Heart left ventricle (tissue), 16 donors: Measurements from ENCODE around the gene ANKRD11. TPM values are rescaled to one million over a fixed set of nuclear protein-coding genes. Genes with fewer than 3 reads are reported as not detected.

Source experiments
- ATAC-seq, 4 donors: fragments of 200-7000 bp; cut with Tn5 transposase; one replicate each; pipeline ENCODE4 v1.9.1; 2020 to 2022; ENCODE audit warnings: moderate library complexity in 4 of 4, mild to moderate bottlenecking in 3 of 4, moderate number of reproducible peaks in 1 of 4
- DNase-seq, 5 donors: peaks; one replicate each; pipeline ENCODE4 v3.0.0-alpha.2; 2020
- H3K27ac ChIP-seq, 12 donors: fragments of 200-600 bp; sonication (generic) in 4 of 12; one replicate each; pipeline versions ENCODE4 v1.5.0 to v1.8.0; 2016 to 2022; ENCODE audit warnings: mild to moderate bottlenecking in 2 of 12
- H3K27me3 ChIP-seq, 9 donors: fragments of 200-600 bp; sonication (generic) in 2 of 9; one replicate each; pipeline versions ENCODE4 v1.5.1 to v1.8.0; 2016 to 2022; ENCODE audit warnings: mild to moderate bottlenecking in 3 of 9
- H3K36me3 ChIP-seq, 9 donors: fragments of 200-600 bp; sonication (generic) in 2 of 9; one replicate each; pipeline versions ENCODE4 v1.5.0 to v1.8.0; 2018 to 2022; ENCODE audit warnings: mild to moderate bottlenecking in 2 of 9
- H3K4me1 ChIP-seq, 12 donors: fragments of 200-600 bp; sonication (generic) in 4 of 12; one replicate each; pipeline versions ENCODE4 v1.5.0 to v1.8.0; 2016 to 2022; ENCODE audit warnings: mild to moderate bottlenecking in 3 of 12
- H3K4me3 ChIP-seq, 12 donors: fragments of 200-600 bp; sonication (generic) in 4 of 12; one replicate each; pipeline versions ENCODE4 v1.5.0 to v1.8.0; 2017 to 2022; ENCODE audit warnings: mild to moderate bottlenecking in 9 of 12, moderate library complexity in 4 of 12
- H3K9me3 ChIP-seq, 12 donors: fragments of 200-600 bp; sonication (generic) in 4 of 12; one replicate each; pipeline versions ENCODE4 v1.5.0 to v1.8.0; 2016 to 2022; ENCODE audit warnings: mild to moderate bottlenecking in 1 of 12
- CTCF ChIP-seq, 12 donors: fragments of 200-600 bp; sonication (generic) in 4 of 12; IDR thresholded peaks; one replicate each; pipeline versions ENCODE4 v1.5.0 to v1.8.0; 2018 to 2022; ENCODE audit warnings: antibody characterized with exemption in 12 of 12, mild to moderate bottlenecking in 5 of 12
- POLR2A ChIP-seq, 2 donors: fragments of 450-650 bp; IDR thresholded peaks; one replicate each; pipeline ENCODE4 v1.6.1; 2017; ENCODE audit warnings: antibody characterized with exemption in 2 of 2, mild to moderate bottlenecking in 2 of 2, moderate library complexity in 2 of 2
- WGBS, 4 donors: extraction: QIAGEN DNeasy Blood & Tissue Kit in 2 of 4; methylation state at CpG; one replicate each; pipeline versions ENCODE4 v1.1.5 to v1.1.7; 2013 to 2018; 5-methylcytosine and 5-hydroxymethylcytosine counted together
- intact Hi-C, 10 donors: fragments of 100-400 bp; cut with DNase I; formaldehyde crosslinking; loops; one replicate each; pipeline versions ENCODE4 v1.11.1 to v1.14.2; 2022
- polyA plus RNA-seq, 2 donors: library from polyadenylated mRNA; stranded (reverse); fragments of 200-250 nt; gene quantifications; one replicate each; pipeline ENCODE4 v1.2.3, GENCODE V29; 2013
- total RNA-seq, 9 donors: library from RNA; depleted of rRNA in 2 of 9; stranded (reverse); fragments of >200 nt in 2 of 9; fragmentation: NEBNext Ultra II Directional in 3 of 9; extraction: Animal tissue kit (Norgen Biotek cat#: 25700) in 3 of 9; gene quantifications; one replicate each; pipeline versions ENCODE4 v1.1.0 to v1.2.4, GENCODE V29; 2016 to 2023
- donor health status: ischemic (EF 13 %, LVEDD 7.1; RV severe dilation, severe dysfunction).
- donor health status: healthy with polysubstance abuse.
- donor health status: DM: no; HTN: yes; CAD: no.
- donor health status: DM: no; HTN: no; CAD: no.
- donor health status: ischemic (EF 25% LVEDD 6.9; RV normal size, moderate dysfunction).
- donor health status: ischemic (EF 25% LVEDD 5.7; RV mildly dilated, moderate dysfunction).
- donor health status: healthy.
- donor health status: DM: yes; HTN: yes; CAD: no.
- donor health status: ischemic (EF 35%, LVEDD 5.7; RV mildly dilated, moderate dysfunction).
- donor health status: nonischemic (EF 11% LVEDD 7.7; RV severe dilation, severe dysfunction).
- donor health status: DM: yes; HTN: yes; CAD: no.
- donor health status: PGD.
- donor health status: ischemic (EF 29% LVEDD 5.4; RV normal size, mild dysfunction).
- donor health status: nonischemic (EF 23%, LVEDD 6.1; RV moderate dilation, normal function).

The ANKRD11 gene
- total and polyA plus RNA-seq, 11 donors: 53.6 to 123 (median 67.7) TPM

- H3K27ac ChIP-seq: peak overlapping the region in 2 of 12 donors; percentile 67 to 71
- H3K4me1 ChIP-seq: peaks cover 7 to 89% (median 74%) of the 10 kb centered on the region in 12 donors
- no peaks in the 10 kb centered on the region for H3K9me3 ChIP-seq
- TF ChIP-seq POLR2A (IDR thresholded peaks at IDR 0.05) (no peak), CTCF (IDR thresholded peaks at IDR 0.05) (no peak)
- WGBS, 4 donors: 81 to 91% (median 87%) methylated on average over 16 of the region's 16 CpGs
- DNase-seq (no peak), ATAC-seq (no peak)
- intact Hi-C loops: loop anchor here in 1 of 10 donors (5.0 kb wide), 2 partner anchors 37 to 132 kb away; no protein-coding TSS in a partner anchor
- H3K36me3 ChIP-seq: peaks cover 0 to 14% (median 0%) of the 10 kb centered on the region in 9 donors
- H3K27me3 ChIP-seq: no peaks in the 10 kb centered on the region
- no peak overlapping the region for H3K4me3 ChIP-seq
Measured at GRCh38 chr16:89355007-89355406, 135.4 kb downstream of the ANKRD11 start.

DNA sequence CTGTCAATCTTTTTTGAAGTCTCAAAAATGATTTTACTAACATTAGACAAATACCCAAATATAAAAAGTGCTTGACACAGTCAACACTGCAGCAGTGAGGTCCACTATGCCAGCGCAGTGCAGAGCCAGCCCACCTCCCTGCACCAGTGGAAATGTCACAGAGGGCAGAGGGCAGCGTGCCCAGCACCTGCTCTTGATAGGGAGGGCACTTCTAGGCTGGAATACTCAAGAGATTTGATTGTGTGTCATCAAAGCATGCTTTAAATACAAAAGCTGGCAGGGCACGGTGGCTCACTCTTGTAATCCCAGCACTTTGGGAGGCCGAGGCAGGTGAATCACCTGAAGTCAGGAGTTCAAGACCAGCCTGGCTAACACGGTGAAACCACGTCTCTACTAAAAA is 136.0 kb downstream of the ANKRD11 start:
- peak overlapping the region in 7 of 12 donors; percentile 13 to 71 (median 37) for H3K27ac ChIP-seq
- peak in 1 of 5 donors; percentile 74 for DNase-seq
- peak in 3 of 4 donors; percentile 31 to 70 (median 56) for ATAC-seq

GRCh38 chr16:89352091-89352681 is 138.2 kb downstream of the ANKRD11 start:
- WGBS, 4 donors: 63 to 82% (median 72%) methylated on average over 12 to 13 of the region's 13 CpGs
- intact Hi-C loops: no loop called here
- peaks cover 0 to 3% (median 0%) of the 10 kb centered on the region in 12 donors for H3K9me3 ChIP-seq
- H3K27ac ChIP-seq: peak overlapping the region in 8 of 12 donors; percentile 3 to 71 (median 24)
- H3K4me3 ChIP-seq: no peak overlapping the region
- peaks cover 6 to 61% (median 47%) of the 10 kb centered on the region in 12 donors for H3K4me1 ChIP-seq
- peaks cover 0 to 14% (median 0%) of the 10 kb centered on the region in 9 donors for H3K36me3 ChIP-seq
- ATAC-seq (peak in 3 of 4 donors; percentile 44 to 68 (median 53)), DNase-seq (no peak)
- TF ChIP-seq CTCF (IDR thresholded peaks at IDR 0.05) (no peak), POLR2A (IDR thresholded peaks at IDR 0.05) (no peak)
- no peaks in the 10 kb centered on the region for H3K27me3 ChIP-seq

More for the DNA sequence above, 136.0 kb downstream of the ANKRD11 start:
- TF ChIP-seq POLR2A (IDR thresholded peaks at IDR 0.05) (no peak), CTCF (IDR thresholded peaks at IDR 0.05) (no peak)
- intact Hi-C loops: no loop called here
- peaks cover 7 to 82% (median 68%) of the 10 kb centered on the region in 12 donors for H3K4me1 ChIP-seq
- peaks cover 0 to 14% (median 0%) of the 10 kb centered on the region in 9 donors for H3K36me3 ChIP-seq
- WGBS, 4 donors: 57 to 66% (median 60%) methylated on average over 6 of the region's 6 CpGs
- H3K27me3 ChIP-seq: no peaks in the 10 kb centered on the region
- H3K9me3 ChIP-seq: no peaks in the 10 kb centered on the region
- no peak overlapping the region for H3K4me3 ChIP-seq

GRCh38 chr16:89351645-89352044 is 138.7 kb downstream of the ANKRD11 start:
- intact Hi-C loops: no loop called here
- H3K27ac ChIP-seq: peak overlapping the region in 2 of 12 donors; percentile 16 to 71
- no peak for DNase-seq
- peaks cover 4 to 60% (median 44%) of the 10 kb centered on the region in 12 donors for H3K4me1 ChIP-seq
- ATAC-seq: no peak
- 76 to 90% (median 78%) methylated on average over 12 of the region's 12 CpGs for WGBS, 4 donors
- no peaks in the 10 kb centered on the region for H3K27me3 ChIP-seq
- H3K9me3 ChIP-seq: peaks cover 0 to 3% (median 0%) of the 10 kb centered on the region in 12 donors
- peaks cover 0 to 14% (median 0%) of the 10 kb centered on the region in 9 donors for H3K36me3 ChIP-seq
- no peak for TF ChIP-seq POLR2A (IDR thresholded peaks at IDR 0.05)
- TF ChIP-seq CTCF (IDR thresholded peaks at IDR 0.05): no peak
- no peak overlapping the region for H3K4me3 ChIP-seq
